ENCODE results near the gene COMMD3. TPM values are rescaled to one million over a fixed set of nuclear protein-coding genes. Genes with fewer than 3 reads are reported as not detected.
A peak's percentile ranks its signal among the peaks of the same experiment; 100 is the strongest.

Gene COMMD3
- total and polyA plus RNA-seq, 9 of the 15 experiments (the other 6 are each of a cell fraction or from before 2014, with no cell fraction given) = 50.7 to 217 (median 80.1) TPM

- TF ChIP-seq ZC3H4 (CRISPR knock-in tag; IDR thresholded peaks at IDR 0.05; ENCODE audit: borderline replicate concordance) (no peak), ZBTB5 (IDR thresholded peaks at IDR 0.05) (no peak), CEBPB (tag; IDR thresholded peaks at IDR 0.05) (peak; percentile 96), HDAC2 (IDR thresholded peaks at IDR 0.05) (peak; percentile 77; the same call in 1 of the 2 replicates), ZNF639 (CRISPR knock-in tag; conservative IDR thresholded peaks at IDR 0.05 in 1 of 2, IDR thresholded peaks at IDR 0.05 in 1 of 2) (no peak), RAD21 (CRISPR knock-in tag; conservative IDR thresholded peaks at IDR 0.05 in 1 of 2, IDR thresholded peaks at IDR 0.05 in 1 of 2) (no peak), EZH2 (IDR thresholded peaks at IDR 0.05; ENCODE audit: borderline replicate concordance, low read depth, low read length) (no peak), ZZZ3 (IDR thresholded peaks at IDR 0.05) (no peak), ZFP36 (IDR thresholded peaks at IDR 0.05; ENCODE audit: low read depth, low read length, partially characterized antibody) (peak; percentile 92), NCOA2 (IDR thresholded peaks at IDR 0.05; ENCODE audit: partially characterized antibody in 2 of 2) (no peak), JUND (IDR thresholded peaks at IDR 0.05; ENCODE audit: borderline replicate concordance, low read depth, low read length) (peak; percentile 96), JUND (tag; IDR thresholded peaks at IDR 0.05; ENCODE audit: borderline replicate concordance, low read depth, low read length) (peak; percentile 97), ZNF212 (CRISPR knock-in tag; IDR thresholded peaks at IDR 0.05) (no peak), ZNF668 (CRISPR knock-in tag; IDR thresholded peaks at IDR 0.05) (no peak), HDAC3 (IDR thresholded peaks at IDR 0.05; ENCODE audit: borderline replicate concordance, partially characterized antibody) (peak; percentile 44), PPARD (CRISPR knock-in tag; IDR thresholded peaks at IDR 0.05) (no peak), RFX1 (IDR thresholded peaks at IDR 0.05) (no peak), BCL6 (CRISPR knock-in tag; IDR thresholded peaks at IDR 0.05) (no peak), ZBTB2 (IDR thresholded peaks at IDR 0.05) (no peak), ZNF3 (CRISPR knock-in tag; IDR thresholded peaks at IDR 0.05) (peak; percentile 64), ZNF766 (CRISPR knock-in tag; conservative IDR thresholded peaks at IDR 0.05) (no peak), NKRF (IDR thresholded peaks at IDR 0.05; ENCODE audit: borderline replicate concordance) (no peak)
Measured at GRCh38 chr10:22369434-22370072, 53.4 kb downstream of the COMMD3 start (continued).

Data from K562 (cell line).